H1 (cell line): ENCODE data around the gene BCKDHA. TPM values are rescaled to one million over a fixed set of nuclear protein-coding genes. Genes with fewer than 3 reads are reported as not detected.
A peak's percentile ranks its signal among the peaks of the same experiment; 100 is the strongest.

Source experiments
- CTCF ChIA-PET: fragments of 300-600 bp; sonication (Branson Sonifier 250); formaldehyde crosslinking; loops from one replicate; lab custom pipeline; 2021; ENCODE audit not compliant: partially characterized antibody; lab: Charles Lee
- POLR2A ChIA-PET: fragments of 300-600 bp; sonication (Branson Sonifier 250); formaldehyde crosslinking; loops from one replicate; lab custom pipeline; 2021; ENCODE audit warnings: inconsistent platforms; ENCODE audit not compliant: partially characterized antibody; lab: Charles Lee
- DNase-seq, 2 experiments: peaks; one replicate each; pipeline versions ENCODE4 v3.0.0 to v3.0.0-alpha.2; 2010 to 2022; ENCODE audit warnings: low spot score in 2 of 2, low read depth in 1 of 2, mixed read lengths in 1 of 2
- FAIRE-seq: peaks from 2 replicates; lab custom pipeline; 2011; peaks lifted over from hg19 to GRCh38; lab: Jason Lieb, UNC
- H2AFZ ChIP-seq: 2 replicates; pipeline ENCODE4 v1.8.1; 2012; ENCODE audit warnings: low read length, inconsistent platforms
- H2AK5ac ChIP-seq: 2 replicates; pipeline ENCODE4 v1.6.1; 2013; ENCODE audit warnings: low read depth, low read length
- H2BK120ac ChIP-seq: replicated peaks from 2 replicates; pipeline ENCODE3; 2013; ENCODE audit warnings: low read depth, low read length, inconsistent platforms
- H2BK12ac ChIP-seq: 2 replicates; pipeline ENCODE4 v1.6.1; 2013; ENCODE audit warnings: low read depth, low read length
- H2BK15ac ChIP-seq: 2 replicates; pipeline ENCODE4 v1.6.1; 2013; ENCODE audit warnings: low read length
- H2BK20ac ChIP-seq: 2 replicates; pipeline ENCODE4 v1.6.1; 2013; ENCODE audit warnings: low read length
- H2BK5ac ChIP-seq: 2 replicates; pipeline ENCODE4 v1.6.1; 2013; ENCODE audit warnings: low read depth, low read length
- H3K14ac ChIP-seq: 2 replicates; pipeline ENCODE4 v1.6.1; 2013; ENCODE audit warnings: inconsistent platforms; ENCODE audit not compliant: insufficient read length
- H3K18ac ChIP-seq: 2 replicates; pipeline ENCODE4 v1.6.1; 2013; ENCODE audit warnings: low read length; ENCODE audit errors: extremely low read depth
- H3K23ac ChIP-seq: 2 replicates; pipeline ENCODE4 v1.6.1; 2013; ENCODE audit warnings: inconsistent platforms; ENCODE audit not compliant: insufficient read length
- H3K23me2 ChIP-seq: 2 replicates; pipeline ENCODE4 v1.6.1; 2013; ENCODE audit warnings: low read depth, low read length
- H3K27ac ChIP-seq: 2 replicates; pipeline ENCODE4 v1.6.1; 2011; ENCODE audit warnings: low read depth, low read length, inconsistent platforms
- H3K27me3 ChIP-seq, 4 experiments: replicated peaks in 1 of 4; 1 replicate in 1 of 4; 2 replicates in 3 of 4; pipeline versions ENCODE4 v1.6.1 to v1.8.1; 2011 to 2013; ENCODE audit warnings: low read length in 3 of 4, mild to moderate bottlenecking in 3 of 4, inconsistent platforms in 2 of 4, mixed read lengths in 2 of 4, moderate library complexity in 1 of 4; ENCODE audit not compliant: control insufficient read depth in 3 of 4, insufficient read depth in 3 of 4; ENCODE audit errors: extremely low read depth in 1 of 4
- H3K36me3 ChIP-seq, 4 experiments: 2 replicates each; pipeline versions ENCODE4 v1.6.1 to v1.8.1; 2011 to 2013; ENCODE audit warnings: mild to moderate bottlenecking in 4 of 4, low read length in 3 of 4, moderate library complexity in 2 of 4, control low read depth in 1 of 4, inconsistent platforms in 1 of 4; ENCODE audit not compliant: insufficient read depth in 4 of 4, control insufficient read depth in 2 of 4
- H3K4ac ChIP-seq: replicated peaks from 2 replicates; pipeline ENCODE3; 2013; ENCODE audit warnings: low read length, low read depth, mixed read lengths, inconsistent platforms; ENCODE audit not compliant: insufficient read length
- H3K4me1 ChIP-seq, 4 experiments: replicated peaks in 1 of 4; 1 replicate in 1 of 4; 2 replicates in 3 of 4; pipeline versions ENCODE4 v1.6.1 to v1.8.1; 2011 to 2013; ENCODE audit warnings: low read length in 3 of 4, inconsistent platforms in 2 of 4, mixed read lengths in 1 of 4; ENCODE audit not compliant: insufficient read depth in 4 of 4, control insufficient read depth in 3 of 4
- H3K4me2 ChIP-seq, 2 experiments: 2 replicates each; pipeline versions ENCODE4 v1.6.1 to v1.8.1; 2011 to 2013; ENCODE audit warnings: low read depth in 2 of 2, low read length in 2 of 2, control low read depth in 1 of 2, inconsistent platforms in 1 of 2, mild to moderate bottlenecking in 1 of 2; ENCODE audit not compliant: insufficient read depth in 1 of 2
- H3K4me3 ChIP-seq, 4 experiments: fragments of 200-600, 300-600 bp in 1 of 4; sonication (generic), shearing (Covaris generic), sonication (Bioruptor Twin) in 1 of 4; 2 replicates each; pipeline versions ENCODE4 v1.5.1 to v1.8.1; 2011 to 2016; ENCODE audit warnings: low read length in 4 of 4, low read depth in 3 of 4, control low read depth in 2 of 4, inconsistent platforms in 2 of 4, mild to moderate bottlenecking in 2 of 4, mixed read lengths in 1 of 4, moderate library complexity in 1 of 4; ENCODE audit not compliant: insufficient read depth in 2 of 4; ENCODE audit errors: extremely low read depth in 1 of 4
- H3K56ac ChIP-seq: replicated peaks from 2 replicates; pipeline ENCODE3; 2013; ENCODE audit warnings: low read depth, mild to moderate bottlenecking, mixed read lengths, low read length, inconsistent platforms; ENCODE audit not compliant: insufficient read length
- H3K79me1 ChIP-seq: 2 replicates; pipeline ENCODE4 v1.6.1; 2013; ENCODE audit warnings: low read depth, low read length, control low read depth
- H3K79me2 ChIP-seq, 2 experiments: 2 replicates each; pipeline versions ENCODE4 v1.6.1 to v1.8.1; 2012 to 2013; ENCODE audit warnings: low read length in 2 of 2, mild to moderate bottlenecking in 2 of 2, inconsistent platforms in 1 of 2; ENCODE audit not compliant: insufficient read depth in 2 of 2, control insufficient read depth in 1 of 2
- H3K9ac ChIP-seq, 4 experiments: replicated peaks in 1 of 4; 1 replicate in 1 of 4; 2 replicates in 3 of 4; pipeline versions ENCODE4 v1.6.1 to v1.8.1; 2011 to 2013; ENCODE audit warnings: low read depth in 3 of 4, low read length in 3 of 4, control low read depth in 2 of 4, mild to moderate bottlenecking in 2 of 4, moderate library complexity in 2 of 4, inconsistent platforms in 1 of 4; ENCODE audit errors: extremely low read depth in 1 of 4
- H3K9me3 ChIP-seq, 2 experiments: 2 replicates each; pipeline versions ENCODE4 v1.6.1 to v1.8.1; 2012 to 2013; ENCODE audit warnings: mild to moderate bottlenecking in 2 of 2, moderate library complexity in 2 of 2, control low read depth in 1 of 2, inconsistent platforms in 1 of 2, low read depth in 1 of 2, low read length in 1 of 2, mixed read lengths in 1 of 2; ENCODE audit not compliant: insufficient read depth in 2 of 2
- H4K20me1 ChIP-seq, 2 experiments: replicated peaks in 1 of 2; 2 replicates each; pipeline versions ENCODE3 to v1.8.1; 2011 to 2013; ENCODE audit warnings: inconsistent platforms in 2 of 2, low read length in 2 of 2, mild to moderate bottlenecking in 1 of 2; ENCODE audit not compliant: insufficient read depth in 2 of 2, control insufficient read depth in 1 of 2
- H4K5ac ChIP-seq: 2 replicates; pipeline ENCODE4 v1.6.1; 2013; ENCODE audit warnings: low read length, low read depth, mixed read lengths, inconsistent platforms; ENCODE audit not compliant: insufficient read length
- H4K8ac ChIP-seq: 2 replicates; pipeline ENCODE4 v1.8.0; 2013; ENCODE audit warnings: mild to moderate bottlenecking, moderate library complexity, low read length, inconsistent platforms; ENCODE audit not compliant: insufficient read depth; ENCODE audit errors: extremely low read depth
- H4K91ac ChIP-seq: replicated peaks from 2 replicates; pipeline ENCODE3; 2013; ENCODE audit warnings: low read length, mixed read lengths, inconsistent platforms; ENCODE audit not compliant: insufficient read length
- ATF3 ChIP-seq: IDR thresholded peaks from 2 replicates; pipeline ENCODE4 v1.6.1; 2011; ENCODE audit warnings: low read depth, mild to moderate bottlenecking, low read length; ENCODE audit not compliant: insufficient read depth
- CBX5 ChIP-seq: fragments of 300-800, 300-1000 bp; sonication (generic); IDR thresholded peaks from 2 replicates; pipeline ENCODE4 v1.7.1; 2016; ENCODE audit warnings: antibody characterized with exemption, low read length, low read depth
- CEBPB ChIP-seq: IDR thresholded peaks from 2 replicates; pipeline ENCODE4 v1.6.1; 2012; ENCODE audit warnings: low read depth, low read length
- CHD2 ChIP-seq: IDR thresholded peaks from 2 replicates; pipeline ENCODE4 v1.6.1; 2012; ENCODE audit warnings: low read length, improper control_type of control experiment
- CTBP2 ChIP-seq: IDR thresholded peaks from 2 replicates; pipeline ENCODE4 v1.7.0; 2011; ENCODE audit warnings: borderline replicate concordance, mild to moderate bottlenecking, moderate library complexity, mixed read lengths, low read length; ENCODE audit not compliant: insufficient read depth, insufficient read length
- KDM5A ChIP-seq: fragments of 200-600 bp; IDR thresholded peaks from 2 replicates; pipeline ENCODE4 v1.7.1; 2012; ENCODE audit warnings: mild to moderate bottlenecking, low read length, inconsistent platforms, mixed read lengths
- RAD21 ChIP-seq, 2 experiments: IDR thresholded peaks in 1 of 2; conservative IDR thresholded peaks in 1 of 2; 2 replicates each; pipeline ENCODE4 v1.6.1; 2011; ENCODE audit warnings: low read depth in 2 of 2, low read length in 2 of 2, improper control_type of control experiment in 1 of 2, inconsistent platforms in 1 of 2, mild to moderate bottlenecking in 1 of 2, moderate library complexity in 1 of 2
- RBBP5 ChIP-seq: IDR thresholded peaks from 2 replicates; pipeline ENCODE4 v1.7.1; 2012; ENCODE audit warnings: low read depth, mild to moderate bottlenecking, inconsistent platforms, low read length, moderate library complexity, borderline replicate concordance
- SIRT6 ChIP-seq: IDR thresholded peaks from one replicate; pipeline ENCODE4 v1.7.1; 2012; ENCODE audit warnings: low read length, inconsistent platforms
- ZNF274 ChIP-seq: IDR thresholded peaks from 2 replicates; pipeline ENCODE4 v1.7.0; 2012; ENCODE audit warnings: low read length, borderline replicate concordance; ENCODE audit errors: extremely low read depth
- WGBS, 2 experiments: shearing (Covaris generic) in 1 of 2; methylation state at CpG; one replicate each; pipeline versions ENCODE4 v1.1.6 to v1.1.7; 2013 to 2015; ENCODE audit warnings: low lambda C conversion rate in 2 of 2, mixed read lengths in 2 of 2, inconsistent platforms in 1 of 2, low coverage in 1 of 2, missing lambda C conversion rate in 1 of 2; ENCODE audit not compliant: insufficient replicate concordance in 2 of 2, insufficient coverage in 1 of 2, insufficient read length in 1 of 2; ENCODE audit errors: extremely low coverage in 1 of 2, missing lambda C conversion rate in 1 of 2; 5-methylcytosine and 5-hydroxymethylcytosine counted together
- polyA plus RNA-seq, 7 experiments: library from polyadenylated mRNA; depleted of rRNA in 3 of 7; stranded (reverse) in 5 of 7; unstranded in 2 of 7; fragments of >200 nt in 5 of 7; fragments of 200-250 nt in 2 of 7; gene quantifications; 1 replicate in 5 of 7; 2 replicates in 1 of 7; 4 replicates in 1 of 7; pipeline versions ENCODE4 v1.2.1 to v1.2.3, GENCODE V29; 2011 to 2013; ENCODE audit warnings: missing spikeins in 2 of 7, mixed read lengths in 2 of 7
- total RNA-seq: library from RNA; stranded (reverse); fragmentation: NEBNext Ultra II Directional; extraction: Animal tissue kit (Norgen Biotek cat#: 25700); gene quantifications from 2 replicates; pipeline ENCODE4 v1.2.1, GENCODE V29; 2021

The BCKDHA gene
- total and polyA plus RNA-seq, 2 of the 8 experiments (the other 6 are each of a cell fraction or from before 2014, with no cell fraction given) = 14.2 to 69.6 TPM

GRCh38 chr19:41415154-41415571 lies 17.5 kb downstream of the BCKDHA start:
- Histone ChIP-seq H4K8ac (no peak overlapping the region), H2BK120ac (no peak overlapping the region), H2AFZ (no peak overlapping the region), H3K79me2 (no peaks in the 10 kb centered on the region), H3K4me3 (no peak overlapping the region), H3K18ac (no peak overlapping the region), H2BK12ac (no peak overlapping the region), H3K23ac (no peak overlapping the region), H3K23me2 (no peaks in the 10 kb centered on the region), H3K4me1 (no peaks in the 10 kb centered on the region), H3K79me1 (no peaks in the 10 kb centered on the region), H4K20me1 (no peaks in the 10 kb centered on the region), H3K9me3 (no peaks in the 10 kb centered on the region), H3K9ac (no peak overlapping the region), H3K56ac (no peak overlapping the region), H3K4me2 (no peak overlapping the region), H3K27ac (no peak overlapping the region), H3K36me3 (peaks cover 2 to 13% (median 6%) of the 10 kb centered on the region in 4 experiments; a peak in 6 of 8 replicates), H4K91ac (no peak overlapping the region), H3K27me3 (no peaks in the 10 kb centered on the region; a peak in 1 of 7 replicates), H4K5ac (no peak overlapping the region), H2AK5ac (no peak overlapping the region), H2BK15ac (no peak overlapping the region), H2BK20ac (no peak overlapping the region), H2BK5ac (peak overlapping the region; percentile 35; the same call in 1 of the 2 replicates), H3K4ac (no peak overlapping the region), H3K14ac (no peak overlapping the region)
- TF ChIP-seq ZNF274 = no peak
- no peak for TF ChIP-seq RBBP5
- no peak for TF ChIP-seq RAD21 (IDR thresholded peaks at IDR 0.05 in 1 of 2, conservative IDR thresholded peaks at IDR 0.05 in 1 of 2; ENCODE audit: low read depth in 2 of 2, low read length in 2 of 2)
- no peak for TF ChIP-seq CHD2
- TF ChIP-seq ATF3 = no peak
- no peak for TF ChIP-seq CEBPB
- TF ChIP-seq SIRT6 = no peak
- TF ChIP-seq CTBP2 = no peak
- TF ChIP-seq KDM5A = no peak
- TF ChIP-seq CBX5 = no peak
- POLR2A ChIA-PET = interaction anchor here (0.8 to 1.8 kb wide), 3 partner anchors 16 to 24 kb away, joined by 3 to 4 read pairs (median 4); partner anchors contain the start of gene DMAC2
- DNase-seq (no peak), FAIRE-seq (no peak)
- WGBS, 2 experiments = 88% methylated on average over 9 of the region's 9 CpGs; no CpG with 5 or more reads in 1 of the 2 experiments
- CTCF ChIA-PET = interaction anchor here (0.7 kb wide), 2 partner anchors 25 to 63 kb away, joined by 3 read pairs; partner anchors contain the start of gene DMAC2
